ENCODE data around the gene SMYD3. TPM values are rescaled to one million over a fixed set of nuclear protein-coding genes. Genes with fewer than 3 reads are reported as not detected.
"Not testable (repeated sequence)": the region's sequence is repeated elsewhere in the genome, so short reads cannot be mapped to it uniquely, and the experiment has no call there.

SMYD3 gene
- total RNA-seq, 4 donors from 2014 or later, result 7.6 to 26.3 (median 13.4) TPM

- ATAC-seq (ENCODE audit: low FRiP score), result no peak
- no peak for DNase-seq (ENCODE audit: low spot score)
- TF ChIP-seq CTCF (IDR thresholded peaks at IDR 0.05), result no peak
Measured at GRCh38 chr1:246078888-246079252, 428.2 kb downstream of the SMYD3 start.

DNA sequence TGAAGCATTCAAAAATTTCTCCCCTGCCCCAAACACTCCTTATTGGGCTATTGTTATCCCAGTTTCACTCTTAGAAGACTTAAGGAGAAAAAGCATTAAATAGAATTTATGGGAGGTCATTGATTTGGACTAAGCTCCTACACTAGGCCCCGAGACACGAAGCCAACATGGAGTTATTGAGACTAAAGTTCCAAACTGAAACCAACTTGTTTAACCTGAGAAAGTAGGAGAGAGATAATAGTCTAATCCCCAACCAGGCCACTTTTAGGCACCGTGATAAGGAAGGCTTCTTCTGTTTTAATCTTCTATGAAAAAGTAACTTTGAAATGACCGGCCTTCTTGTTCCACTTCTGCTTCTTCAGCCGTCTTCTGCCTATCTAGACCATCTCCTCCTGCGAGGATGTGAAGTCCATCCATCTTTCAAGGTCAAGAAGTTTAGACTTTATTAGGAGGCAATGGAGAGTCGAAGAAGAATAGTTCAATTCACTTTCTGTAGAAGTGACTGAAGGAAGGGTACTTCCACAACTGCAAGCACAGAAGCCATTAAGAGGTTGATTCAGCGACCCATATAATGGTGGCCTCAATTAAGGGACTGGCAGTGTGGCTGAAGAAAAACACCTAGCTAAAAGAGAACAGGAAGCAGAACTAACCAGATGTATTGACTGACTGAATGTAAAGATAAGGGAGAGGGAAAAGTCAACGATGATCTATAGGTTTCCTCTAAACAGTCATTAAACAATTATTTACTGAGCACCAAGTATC is 428.8 kb downstream of the SMYD3 start:
- no peak for TF ChIP-seq CTCF (IDR thresholded peaks at IDR 0.05)
- DNase-seq (ENCODE audit: low spot score) (no peak), ATAC-seq (ENCODE audit: low FRiP score) (no peak)

DNA sequence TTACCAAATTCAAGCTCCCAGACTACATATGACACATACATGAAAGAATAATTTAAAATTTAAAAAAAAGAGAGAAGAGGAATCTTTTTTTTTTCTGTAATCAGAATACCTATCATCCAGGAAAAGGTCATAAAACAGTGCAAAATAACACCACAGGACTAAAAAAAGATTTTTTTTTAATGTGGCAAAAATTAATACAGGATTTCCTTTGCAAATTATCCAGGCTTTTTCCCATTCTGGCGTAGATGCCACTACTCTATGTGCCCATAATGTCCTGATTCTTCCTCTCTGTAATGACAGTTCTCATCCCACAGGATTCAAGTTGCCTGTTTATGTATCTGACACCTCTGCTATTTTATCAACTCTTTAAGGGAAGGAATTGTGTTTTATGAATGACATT is 429.6 kb downstream of the SMYD3 start:
- no peak for TF ChIP-seq CTCF (IDR thresholded peaks at IDR 0.05)
- DNase-seq (ENCODE audit: low spot score) (no peak), ATAC-seq (ENCODE audit: low FRiP score) (no peak)

DNA sequence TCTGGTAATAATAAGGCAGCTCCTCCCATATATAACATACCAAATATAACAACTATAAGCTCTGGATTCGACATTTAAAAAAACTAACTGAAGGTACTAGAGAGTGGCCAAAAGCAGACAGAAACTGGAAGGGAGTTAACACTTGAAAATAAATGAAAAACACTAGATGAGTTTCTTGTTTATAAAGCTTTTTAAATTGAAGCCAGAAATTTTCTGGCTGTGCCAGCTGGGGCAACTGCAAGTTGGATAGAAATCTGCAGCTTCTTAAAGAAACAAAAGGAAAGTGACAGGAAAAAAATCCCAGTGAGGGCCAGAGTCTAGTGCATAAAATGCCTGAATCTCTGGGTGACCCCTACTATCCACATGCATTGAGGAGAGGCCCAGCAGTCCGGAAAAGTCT is 432.7 kb downstream of the SMYD3 start:
- TF ChIP-seq CTCF (IDR thresholded peaks at IDR 0.05), result no peak
- no peak for ATAC-seq (ENCODE audit: low FRiP score)
- no peak for DNase-seq (ENCODE audit: low spot score)

- no peak for ATAC-seq (ENCODE audit: low FRiP score)
- no peak for DNase-seq (ENCODE audit: low spot score)
- TF ChIP-seq CTCF (IDR thresholded peaks at IDR 0.05), result no peak
Measured at GRCh38 chr1:246072456-246072955, 434.6 kb downstream of the SMYD3 start.

GRCh38 chr1:246071981-246072380 is 435.1 kb downstream of the SMYD3 start:
- not testable (repeated sequence) for ATAC-seq (ENCODE audit: low FRiP score); DNase-seq (ENCODE audit: low spot score)

GRCh38 chr1:246071561-246071960 is 435.5 kb downstream of the SMYD3 start:
- not testable (repeated sequence) for ATAC-seq (ENCODE audit: low FRiP score); DNase-seq (ENCODE audit: low spot score)

DNA sequence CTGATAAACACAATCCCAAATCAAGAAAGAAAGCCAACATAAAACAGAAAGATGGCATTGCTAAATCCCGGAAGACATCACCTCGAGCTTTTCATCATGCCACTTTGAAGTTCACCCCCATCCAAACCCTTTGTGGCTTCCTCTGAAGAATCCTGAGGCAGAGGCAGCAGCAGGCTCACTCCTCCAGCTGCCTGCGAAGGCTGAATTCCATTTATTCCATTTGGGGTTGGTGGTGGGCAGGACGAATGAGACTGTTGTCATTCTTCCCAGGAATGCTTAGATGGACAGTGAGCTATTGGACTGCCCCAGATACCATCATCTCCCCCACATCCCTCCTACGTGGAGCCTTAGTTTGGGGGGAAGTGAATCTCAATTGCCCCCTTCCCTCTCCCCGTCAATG is 437.5 kb downstream of the SMYD3 start:
- TF ChIP-seq CTCF (IDR thresholded peaks at IDR 0.05), result no peak
- DNase-seq (ENCODE audit: low spot score) (no peak), ATAC-seq (ENCODE audit: low FRiP score) (no peak)

All from omental fat pad (tissue), 4 donors.